HG03520 (cell line): Measurements from ENCODE around the gene HSPA1A.
"Not testable (repeated sequence)": the region's sequence is repeated elsewhere in the genome, so short reads cannot be mapped to it uniquely, and the experiment has no call there.

Experiments used
- ATAC-seq: cut with Tn5 transposase; IDR thresholded peaks from one replicate; pipeline ENCODE4 v1.9.1; 2021; ENCODE audit warnings: mild to moderate bottlenecking, moderate library complexity; ENCODE audit not compliant: unreplicated experiment

Gene HSPA1A

DNA sequence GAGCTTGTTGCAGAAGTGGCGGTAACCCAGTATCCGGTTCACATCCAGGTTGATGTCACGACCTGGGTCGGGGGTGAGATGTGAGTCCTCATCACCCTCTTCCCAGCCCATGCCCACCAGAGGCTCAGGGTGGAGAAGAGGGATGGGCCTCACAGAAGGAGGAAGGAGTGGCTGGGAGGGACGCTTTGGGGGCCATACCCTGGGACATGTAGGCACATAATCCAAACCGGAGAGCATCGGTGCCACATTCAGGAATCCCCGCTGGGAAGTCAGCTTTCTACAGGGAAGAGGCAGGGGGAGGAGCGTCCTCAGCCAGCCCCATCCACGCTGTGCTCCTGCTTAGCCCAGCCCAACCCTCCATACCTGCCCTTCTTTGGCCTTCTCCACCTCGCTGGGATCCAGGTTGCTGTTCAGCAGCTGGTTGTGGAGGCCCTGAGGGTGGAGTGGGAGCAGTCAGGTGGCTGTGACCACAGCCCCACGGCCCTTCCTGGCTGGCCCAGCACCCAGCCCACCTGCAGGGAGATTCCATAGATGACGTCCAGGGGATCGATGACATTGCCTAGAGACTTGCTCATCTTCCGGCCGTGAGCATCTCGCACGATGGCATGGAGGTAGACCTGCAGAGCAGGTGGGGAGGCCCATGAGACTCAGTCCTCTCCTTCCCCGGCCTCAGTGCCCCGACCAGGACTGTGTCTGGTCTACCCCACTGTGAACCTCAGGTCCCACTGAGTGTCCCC, 34.7 kb upstream of the HSPA1A start:
- ATAC-seq, result no peak

DNA sequence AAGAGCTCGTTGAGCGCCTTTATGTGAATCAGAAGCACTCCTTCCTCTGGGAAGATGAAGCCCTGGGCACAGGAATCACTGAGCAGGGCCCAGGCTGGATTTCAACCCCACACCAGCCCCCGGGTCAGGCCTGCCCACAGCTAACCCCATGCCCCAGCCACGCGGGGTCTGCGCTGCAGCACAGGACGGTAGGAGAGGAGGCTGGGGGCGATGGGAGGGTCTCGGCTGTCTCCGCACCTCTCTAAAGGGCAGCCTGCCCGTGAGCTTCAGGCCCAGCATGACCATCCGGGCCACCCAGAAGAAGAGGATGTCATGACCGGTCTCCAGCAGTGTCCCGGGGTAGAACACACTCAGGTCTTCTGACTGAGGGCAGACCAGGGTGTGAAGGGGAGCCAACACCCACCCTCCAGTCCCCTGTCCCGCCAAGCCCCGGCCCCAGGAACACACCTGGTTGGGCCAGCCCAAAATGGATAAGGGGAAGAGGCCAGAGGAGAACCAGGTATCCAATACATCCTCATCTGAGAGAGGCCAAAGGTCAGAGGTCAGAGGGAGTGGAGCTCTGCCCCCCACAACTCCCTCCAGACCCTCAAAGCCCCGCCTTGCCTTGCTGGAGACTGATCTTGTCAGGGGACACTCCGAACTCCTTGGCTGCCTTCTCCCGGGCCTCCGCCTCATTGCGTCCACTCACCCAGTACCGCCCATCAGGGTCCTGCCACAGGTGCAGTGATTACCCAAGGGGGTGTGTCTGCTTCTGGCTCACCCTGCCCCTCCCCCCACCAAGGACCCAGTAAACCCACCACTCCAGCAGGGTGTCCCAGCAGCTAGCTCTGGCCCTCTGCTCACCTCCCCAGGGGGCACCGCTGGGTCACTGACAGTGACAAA, 33.9 kb upstream of the HSPA1A start:
- no peak for ATAC-seq

DNA sequence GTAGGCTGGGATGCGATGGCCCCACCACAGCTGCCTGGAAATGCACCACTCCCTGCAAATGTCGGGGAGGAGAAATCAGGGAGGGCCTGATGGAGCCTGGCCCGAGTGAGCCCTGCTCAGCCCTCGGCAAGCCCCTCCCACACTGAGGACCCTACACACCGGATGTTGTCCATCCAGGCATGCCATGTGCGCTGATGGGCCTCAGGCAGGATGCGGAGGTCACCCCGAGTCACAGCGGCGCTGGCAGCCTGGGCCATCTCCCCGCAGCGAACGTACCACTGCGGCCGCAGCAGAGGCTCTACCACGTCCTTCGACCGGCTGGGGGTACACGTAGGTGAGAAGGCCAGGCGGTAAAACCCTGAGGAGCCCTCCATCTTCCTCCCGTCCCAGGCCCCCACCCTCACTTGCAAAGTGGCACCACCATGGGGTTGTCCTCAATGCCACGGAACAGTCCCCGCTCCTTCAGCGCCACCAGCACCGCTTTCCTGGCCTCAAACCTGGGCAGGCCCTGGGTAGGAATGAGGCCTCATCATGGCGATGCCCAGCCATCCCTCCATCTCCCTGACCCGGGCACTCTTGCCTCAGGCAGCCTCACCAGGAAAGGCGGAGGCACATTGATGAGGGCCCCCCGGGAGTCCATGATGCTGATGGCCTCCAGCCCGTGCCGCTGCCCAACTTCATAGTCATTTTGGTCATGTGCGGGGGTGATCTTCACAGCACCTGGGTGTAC, 33.1 kb upstream of the HSPA1A start:
- ATAC-seq, result no peak

GRCh38 chr6:31784098-31784925, 31.0 kb upstream of the HSPA1A start:
- no peak for ATAC-seq

DNA sequence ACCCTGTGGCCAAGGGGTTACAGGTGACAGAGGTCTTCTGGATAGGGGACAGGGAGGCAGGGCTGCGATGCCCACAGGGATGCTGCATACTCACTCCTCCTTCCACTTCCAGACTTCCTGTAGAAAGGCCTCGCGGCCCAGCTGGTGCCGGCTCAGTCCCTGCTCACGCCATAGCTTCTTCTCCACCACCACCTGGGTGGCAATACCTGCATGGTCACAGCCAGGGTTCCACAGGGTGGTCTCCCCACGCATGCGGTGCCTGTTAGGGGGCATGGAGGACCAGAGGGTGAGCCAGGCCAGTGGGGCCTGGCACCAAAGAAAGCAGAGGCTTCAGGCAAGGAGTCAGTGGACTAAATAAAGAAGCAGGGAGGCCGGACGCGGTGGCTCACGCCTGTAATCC, 29.9 kb upstream of the HSPA1A start:
- no peak for ATAC-seq

GRCh38 chr6:31791324-31792089, 23.8 kb upstream of the HSPA1A start:
- ATAC-seq, result no peak

GRCh38 chr6:31792090-31792374, 23.3 kb upstream of the HSPA1A start:
- ATAC-seq, result no peak

DNA sequence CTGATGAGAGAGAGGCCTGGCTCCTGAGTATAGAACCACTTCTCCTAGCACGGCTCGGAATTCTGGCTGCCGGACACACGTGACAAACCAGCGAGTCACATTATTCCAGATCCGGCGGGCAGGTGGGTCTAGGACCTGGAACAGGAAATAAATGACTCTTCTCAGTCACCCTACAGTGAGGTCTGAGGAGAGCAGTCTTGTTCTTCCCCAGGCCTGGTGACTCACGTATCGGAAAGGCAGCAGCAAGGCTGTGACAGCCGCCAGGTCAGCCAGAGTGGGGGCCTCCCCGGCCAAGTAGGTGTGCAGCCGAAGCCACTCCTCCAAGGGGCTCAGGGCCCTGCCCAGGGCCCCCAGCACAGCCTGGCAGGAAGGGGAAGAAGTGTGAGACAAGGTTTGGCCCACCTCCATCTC, 22.6 kb upstream of the HSPA1A start:
- no peak for ATAC-seq

DNA sequence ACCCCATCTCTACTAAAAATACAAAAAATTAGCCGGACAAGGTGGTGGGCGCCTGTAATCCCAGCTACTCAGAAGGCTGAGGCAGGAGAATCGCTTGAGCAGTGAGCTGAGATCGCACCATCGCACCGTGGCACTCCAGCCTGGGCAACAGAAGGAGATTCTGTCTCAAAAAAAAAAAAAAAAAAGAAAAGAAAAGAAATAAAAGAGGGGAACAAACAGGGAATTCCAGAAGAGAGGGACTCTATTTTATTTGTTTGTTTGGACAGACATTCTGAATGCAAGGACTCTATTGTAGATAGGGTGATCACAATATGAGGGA, 21.5 kb upstream of the HSPA1A start:
- ATAC-seq, result not testable (repeated sequence)

DNA sequence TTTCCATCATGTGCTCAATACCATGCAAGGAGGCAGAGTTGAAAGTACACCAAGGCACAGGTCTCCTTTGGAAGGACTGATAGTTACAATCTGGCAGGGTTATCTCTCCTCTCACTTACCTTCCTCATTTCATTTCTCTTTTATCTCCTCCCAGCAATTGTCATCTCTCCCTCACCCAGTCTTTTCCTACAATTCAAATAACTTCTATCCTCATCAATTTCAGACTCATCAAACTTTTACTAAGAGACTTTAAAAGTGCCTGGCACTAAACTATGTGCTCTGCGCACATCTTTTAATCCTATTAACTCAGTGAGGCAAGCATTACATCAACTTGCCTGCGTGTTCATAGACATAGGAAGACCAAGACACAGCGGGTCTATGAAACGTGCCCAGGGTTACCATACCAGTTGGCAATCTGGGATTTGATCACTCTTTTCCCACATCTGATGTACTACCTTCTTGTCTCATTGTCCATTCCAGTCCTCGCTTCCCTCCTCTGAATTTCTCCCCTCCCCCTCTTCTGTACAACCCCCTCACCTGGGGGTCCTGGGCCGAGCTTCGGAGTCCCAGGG, 21.0 kb upstream of the HSPA1A start:
- no peak for ATAC-seq

DNA sequence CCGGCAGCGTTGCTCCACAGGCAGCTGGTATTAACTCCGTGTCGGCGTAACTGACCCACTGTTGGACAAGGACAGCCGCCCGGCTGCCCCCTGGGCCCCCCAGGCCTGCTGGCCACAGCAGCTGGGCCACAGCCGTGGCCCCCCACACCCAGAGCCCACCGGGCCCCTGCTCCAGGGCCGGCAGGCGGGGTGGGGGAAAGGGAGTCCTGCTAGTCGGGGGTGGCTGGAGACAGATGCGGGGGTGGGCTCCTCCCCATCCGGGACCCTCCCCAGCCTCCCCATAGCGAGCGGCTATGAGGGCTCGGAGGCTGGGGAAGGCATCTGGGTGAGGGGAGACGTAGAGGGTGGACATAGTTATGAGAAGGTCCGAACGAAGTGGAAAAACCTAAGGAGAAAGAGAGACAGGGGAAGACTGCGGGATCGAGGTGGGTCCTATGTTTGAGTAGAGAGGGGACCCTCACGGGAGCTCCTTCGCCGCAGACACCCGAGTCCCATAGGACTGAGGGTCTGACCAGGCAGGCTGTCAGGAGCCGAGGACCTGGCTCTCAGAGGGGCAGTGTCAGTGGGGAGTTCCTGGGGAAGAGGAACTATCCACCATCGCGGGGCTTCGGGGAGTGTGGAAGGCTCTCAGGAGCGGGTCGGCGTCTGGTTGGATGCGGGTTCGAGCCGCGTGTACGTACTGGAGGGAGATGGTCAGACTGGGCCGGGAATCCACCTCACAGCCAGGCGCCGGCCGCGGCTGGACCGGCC, 20.3 kb upstream of the HSPA1A start:
- no peak for ATAC-seq

DNA sequence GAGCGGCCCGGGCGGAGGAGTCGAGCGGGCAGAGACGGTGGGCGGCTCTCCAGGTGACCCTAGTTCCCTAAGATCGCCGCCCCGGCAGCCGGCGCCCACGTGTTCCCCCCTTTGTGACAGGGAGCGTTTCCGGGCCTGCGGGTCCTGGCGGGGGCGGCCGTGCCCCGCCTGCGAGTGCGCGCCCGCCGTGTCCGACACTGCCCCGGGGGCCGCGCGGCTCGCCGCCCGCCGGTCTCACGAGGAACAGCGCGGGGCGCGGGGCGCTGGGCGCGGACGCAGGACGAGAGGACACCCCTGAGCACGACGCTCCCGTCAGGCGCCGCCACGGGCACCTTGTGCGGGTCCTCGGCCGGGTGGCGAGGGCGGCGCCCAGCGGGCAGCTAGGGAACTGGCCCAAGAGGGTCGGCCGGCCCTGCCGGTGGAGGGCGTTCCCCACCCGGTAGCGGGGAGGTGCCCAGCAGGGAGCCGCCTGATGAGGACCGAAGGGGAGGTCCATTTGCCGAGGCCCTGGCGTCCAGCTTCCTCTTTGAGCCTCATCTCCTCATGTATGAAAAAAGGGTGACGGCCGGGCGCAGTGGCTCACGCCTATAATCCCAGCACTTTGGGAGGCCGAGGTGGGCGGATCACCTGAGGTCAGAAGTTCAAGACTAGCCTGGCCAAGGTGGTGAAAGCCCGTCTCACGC, 19.6 kb upstream of the HSPA1A start, which contains the start of gene VARS1:
Gene VARS1, minus strand, starts transcription at position 137 of the 683 bp plus-strand sequence. CDS start 535 bp downstream, outside the sequence.
- ATAC-seq, result peak; percentile 62

DNA sequence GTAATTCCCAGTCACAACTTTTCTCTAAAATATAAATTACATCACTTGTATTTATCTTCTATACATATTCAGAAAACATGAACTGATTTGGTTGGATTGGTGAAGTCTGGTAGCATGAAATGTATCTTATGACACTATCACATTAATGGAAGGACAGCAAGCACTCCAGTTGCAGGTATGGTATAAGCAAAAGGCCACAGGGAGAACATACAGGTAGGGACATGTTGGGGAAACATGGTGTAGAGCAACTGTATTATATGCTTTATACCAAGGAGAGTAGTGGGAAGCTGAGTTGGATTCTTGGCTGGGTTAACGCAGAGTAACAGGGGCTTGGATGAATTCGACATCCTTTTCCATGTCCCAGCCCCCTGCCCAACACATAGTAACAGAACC, 18.4 kb upstream of the HSPA1A start:
- no peak for ATAC-seq

DNA sequence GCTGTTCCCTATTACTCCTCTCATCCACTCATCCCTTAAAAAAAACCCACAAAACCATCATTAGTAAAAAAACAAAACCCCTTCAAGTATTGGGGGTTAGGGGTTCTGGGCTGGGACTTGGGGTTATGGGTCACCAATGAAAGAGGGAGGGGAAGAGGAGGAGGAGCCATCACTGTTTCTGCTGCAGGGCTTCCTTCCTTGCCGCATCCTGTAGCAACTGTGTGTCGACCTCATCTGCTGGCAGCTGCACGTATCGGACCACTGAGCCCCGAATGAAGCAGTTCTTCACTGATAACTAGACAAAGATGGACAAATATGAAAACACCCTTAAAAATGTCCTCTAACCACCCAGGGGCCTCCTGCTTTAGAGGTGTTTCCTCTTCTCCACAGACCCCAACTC, 17.8 kb upstream of the HSPA1A start:
- ATAC-seq, result no peak

- ATAC-seq, result no peak
These were observed 15.6 kb upstream of the HSPA1A start for GRCh38 chr6:31799781-31800180.

- not testable (repeated sequence) for ATAC-seq
These were observed 14.1 kb upstream of the HSPA1A start for GRCh38 chr6:31801031-31801927.

- no peak for ATAC-seq
These were observed 9.3 kb upstream of the HSPA1A start for GRCh38 chr6:31805939-31806469.
